SH-SY5Y (cell line): Measurements from ENCODE around the gene KLRG1.

Experiments
- GATA2 ChIP-seq: IDR thresholded peaks from 2 replicates; pipeline ENCODE4 v1.6.1; 2011; ENCODE audit warnings: mild to moderate bottlenecking, low read depth, low read length
- GATA3 ChIP-seq: IDR thresholded peaks from 2 replicates; pipeline ENCODE4 v1.6.1; 2011; ENCODE audit warnings: low read depth, mild to moderate bottlenecking, low read length, moderate library complexity

DNA sequence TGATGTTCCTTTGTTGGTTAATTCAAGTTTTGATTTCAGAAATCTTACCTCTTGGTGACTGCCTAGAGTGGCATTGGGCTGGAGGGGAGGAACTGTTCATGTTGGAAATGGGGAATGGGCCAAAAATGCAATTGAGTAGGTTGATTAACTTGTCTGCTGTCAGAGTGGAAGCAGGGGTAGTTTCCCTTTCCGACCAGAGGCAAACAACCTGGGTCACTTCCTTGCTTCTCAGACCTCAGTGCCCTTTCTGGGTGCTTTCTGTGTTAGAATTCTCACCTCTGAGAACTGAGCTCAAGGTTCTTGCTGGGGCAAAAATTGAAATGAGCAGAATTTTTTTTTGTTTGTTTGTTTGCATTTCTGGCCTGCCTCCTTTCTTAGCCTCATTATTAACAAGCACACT is 37.6 kb upstream of the KLRG1 start:
- no peak for TF ChIP-seq GATA2
- TF ChIP-seq GATA3 = no peak
